ENCODE data around the gene CCHCR1. TPM values are rescaled to one million over a fixed set of nuclear protein-coding genes. Genes with fewer than 3 reads are reported as not detected.

The CCHCR1 gene
- total and polyA plus RNA-seq, 2 of the 13 experiments (the other 11 are each of a cell fraction or from before 2014, with no cell fraction given): 14.6 to 28.2 TPM

DNA sequence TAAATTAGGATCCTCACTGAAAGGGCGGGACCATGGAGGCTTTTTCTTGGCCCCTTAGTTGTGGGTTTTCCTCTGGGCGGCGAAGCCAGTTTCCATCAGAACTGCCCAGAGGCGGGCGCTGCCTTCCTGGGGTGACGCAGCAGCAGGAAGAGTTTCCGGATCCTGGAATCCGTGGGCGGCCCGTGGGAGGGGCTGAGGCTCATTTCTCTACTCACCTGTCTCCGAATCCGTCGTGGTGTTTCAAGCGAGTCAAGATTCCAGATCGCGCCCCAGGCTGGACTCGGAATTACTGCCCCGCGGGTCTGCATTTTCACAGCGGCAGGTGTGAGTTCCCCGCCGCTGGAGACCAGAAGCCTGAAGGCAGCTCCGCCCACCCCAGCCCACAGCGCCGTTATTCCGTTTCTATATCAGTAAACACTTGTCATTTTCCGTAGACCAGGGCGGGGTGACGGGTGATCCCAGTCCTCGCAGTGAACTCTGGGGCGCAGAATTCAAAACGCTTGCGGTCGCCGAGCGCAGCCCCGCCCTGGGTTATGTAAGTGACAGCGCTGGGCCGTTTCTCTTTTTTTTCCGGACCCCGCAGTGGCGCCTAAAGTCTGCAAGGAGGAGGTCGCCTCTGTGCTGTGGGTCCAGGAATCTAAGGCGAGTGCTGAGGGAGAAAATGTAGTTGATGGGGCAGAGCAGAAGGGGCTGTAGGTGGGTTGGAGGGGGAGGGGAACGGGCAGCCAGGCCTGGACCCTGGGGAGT, 40.1 kb upstream of the CCHCR1 start (continued):
- TF ChIP-seq, protein P1, sequence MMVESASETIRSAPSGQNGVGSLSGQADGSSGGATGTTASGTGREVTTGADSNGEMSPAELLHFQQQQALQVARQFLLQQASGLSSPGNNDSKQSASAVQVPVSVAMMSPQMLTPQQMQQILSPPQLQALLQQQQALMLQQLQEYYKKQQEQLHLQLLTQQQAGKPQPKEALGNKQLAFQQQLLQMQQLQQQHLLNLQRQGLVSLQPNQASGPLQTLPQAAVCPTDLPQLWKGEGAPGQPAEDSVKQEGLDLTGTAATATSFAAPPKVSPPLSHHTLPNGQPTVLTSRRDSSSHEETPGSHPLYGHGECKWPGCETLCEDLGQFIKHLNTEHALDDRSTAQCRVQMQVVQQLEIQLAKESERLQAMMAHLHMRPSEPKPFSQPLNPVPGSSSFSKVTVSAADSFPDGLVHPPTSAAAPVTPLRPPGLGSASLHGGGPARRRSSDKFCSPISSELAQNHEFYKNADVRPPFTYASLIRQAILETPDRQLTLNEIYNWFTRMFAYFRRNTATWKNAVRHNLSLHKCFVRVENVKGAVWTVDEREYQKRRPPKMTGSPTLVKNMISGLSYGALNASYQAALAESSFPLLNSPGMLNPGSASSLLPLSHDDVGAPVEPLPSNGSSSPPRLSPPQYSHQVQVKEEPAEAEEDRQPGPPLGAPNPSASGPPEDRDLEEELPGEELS (CRISPR knock-in tag; IDR thresholded peaks at IDR 0.05): no peak; the same call in none of the 2 replicates
- TF ChIP-seq, protein P2, sequence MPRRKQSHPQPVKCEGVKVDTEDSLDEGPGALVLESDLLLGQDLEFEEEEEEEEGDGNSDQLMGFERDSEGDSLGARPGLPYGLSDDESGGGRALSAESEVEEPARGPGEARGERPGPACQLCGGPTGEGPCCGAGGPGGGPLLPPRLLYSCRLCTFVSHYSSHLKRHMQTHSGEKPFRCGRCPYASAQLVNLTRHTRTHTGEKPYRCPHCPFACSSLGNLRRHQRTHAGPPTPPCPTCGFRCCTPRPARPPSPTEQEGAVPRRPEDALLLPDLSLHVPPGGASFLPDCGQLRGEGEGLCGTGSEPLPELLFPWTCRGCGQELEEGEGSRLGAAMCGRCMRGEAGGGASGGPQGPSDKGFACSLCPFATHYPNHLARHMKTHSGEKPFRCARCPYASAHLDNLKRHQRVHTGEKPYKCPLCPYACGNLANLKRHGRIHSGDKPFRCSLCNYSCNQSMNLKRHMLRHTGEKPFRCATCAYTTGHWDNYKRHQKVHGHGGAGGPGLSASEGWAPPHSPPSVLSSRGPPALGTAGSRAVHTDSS (CRISPR knock-in tag; conservative IDR thresholded peaks at IDR 0.05): no peak
- TF ChIP-seq DR1 (CRISPR knock-in tag; IDR thresholded peaks at IDR 0.05): peak; percentile 42; the same call in 1 of the 2 replicates
- no peak for TF ChIP-seq SALL2 (CRISPR knock-in tag; IDR thresholded peaks at IDR 0.05)
- no peak for TF ChIP-seq ZKSCAN1 (IDR thresholded peaks at IDR 0.05; ENCODE audit: low read length)
- no peak for TF ChIP-seq SRSF4 (IDR thresholded peaks at IDR 0.05; ENCODE audit: low read depth, low read length, poor library complexity, severe bottlenecking)
- TF ChIP-seq, protein P3, sequence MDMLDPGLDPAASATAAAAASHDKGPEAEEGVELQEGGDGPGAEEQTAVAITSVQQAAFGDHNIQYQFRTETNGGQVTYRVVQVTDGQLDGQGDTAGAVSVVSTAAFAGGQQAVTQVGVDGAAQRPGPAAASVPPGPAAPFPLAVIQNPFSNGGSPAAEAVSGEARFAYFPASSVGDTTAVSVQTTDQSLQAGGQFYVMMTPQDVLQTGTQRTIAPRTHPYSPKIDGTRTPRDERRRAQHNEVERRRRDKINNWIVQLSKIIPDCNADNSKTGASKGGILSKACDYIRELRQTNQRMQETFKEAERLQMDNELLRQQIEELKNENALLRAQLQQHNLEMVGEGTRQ (IDR thresholded peaks at IDR 0.05; ENCODE audit: low read depth, low read length): no peak
- TF ChIP-seq, protein P3 (CRISPR knock-in tag; IDR thresholded peaks at IDR 0.05; ENCODE audit: borderline replicate concordance): no peak
- TF ChIP-seq ELF1 (CRISPR knock-in tag; IDR thresholded peaks at IDR 0.05): peak; percentile 64; the same call in 1 of the 2 replicates
- TF ChIP-seq CHD2 (IDR thresholded peaks at IDR 0.05; ENCODE audit: low read depth, low read length): no peak
- TF ChIP-seq HOXD1 (CRISPR knock-in tag; IDR thresholded peaks at IDR 0.05): no peak
- peak; percentile 79 for TF ChIP-seq POLR2G (IDR thresholded peaks at IDR 0.05; ENCODE audit: low read depth, low read length)
- no peak for TF ChIP-seq RAD21 (CRISPR knock-in tag; IDR thresholded peaks at IDR 0.05)
- TF ChIP-seq ZNF75D (CRISPR knock-in tag; IDR thresholded peaks at IDR 0.05; ENCODE audit: borderline replicate concordance): no peak
- no peak for TF ChIP-seq ZNF234 (CRISPR knock-in tag; conservative IDR thresholded peaks at IDR 0.05)
- no peak for TF ChIP-seq ZBTB38 (CRISPR knock-in tag; IDR thresholded peaks at IDR 0.05)
- TF ChIP-seq ZNF660 (CRISPR knock-in tag; IDR thresholded peaks at IDR 0.05; ENCODE audit: borderline replicate concordance, low read depth): no peak
- TF ChIP-seq, protein P4, sequence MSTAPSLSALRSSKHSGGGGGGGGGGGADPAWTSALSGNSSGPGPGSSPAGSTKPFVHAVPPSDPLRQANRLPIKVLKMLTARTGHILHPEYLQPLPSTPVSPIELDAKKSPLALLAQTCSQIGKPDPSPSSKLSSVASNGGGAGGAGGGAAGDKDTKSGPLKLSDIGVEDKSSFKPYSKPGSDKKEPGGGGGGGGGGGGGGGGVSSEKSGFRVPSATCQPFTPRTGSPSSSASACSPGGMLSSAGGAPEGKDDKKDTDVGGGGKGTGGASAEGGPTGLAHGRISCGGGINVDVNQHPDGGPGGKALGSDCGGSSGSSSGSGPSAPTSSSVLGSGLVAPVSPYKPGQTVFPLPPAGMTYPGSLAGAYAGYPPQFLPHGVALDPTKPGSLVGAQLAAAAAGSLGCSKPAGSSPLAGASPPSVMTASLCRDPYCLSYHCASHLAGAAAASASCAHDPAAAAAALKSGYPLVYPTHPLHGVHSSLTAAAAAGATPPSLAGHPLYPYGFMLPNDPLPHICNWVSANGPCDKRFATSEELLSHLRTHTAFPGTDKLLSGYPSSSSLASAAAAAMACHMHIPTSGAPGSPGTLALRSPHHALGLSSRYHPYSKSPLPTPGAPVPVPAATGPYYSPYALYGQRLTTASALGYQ (CRISPR knock-in tag; IDR thresholded peaks at IDR 0.05): no peak
- 0 out of 2 replicates have a peak, but pooled peaks have one; percentile 55 for TF ChIP-seq TBP (CRISPR knock-in tag; IDR thresholded peaks at IDR 0.05)
- no peak for TF ChIP-seq ZNF256 (CRISPR knock-in tag; conservative IDR thresholded peaks at IDR 0.05)
- no peak; the same call in 1 of the 2 replicates for TF ChIP-seq SOX13 (IDR thresholded peaks at IDR 0.05)
- peak in 1 of 2 experiments; percentile 15; a peak in 1 of 4 replicates for TF ChIP-seq SOX13 (CRISPR knock-in tag; conservative IDR thresholded peaks at IDR 0.05 in 1 of 2, IDR thresholded peaks at IDR 0.05 in 1 of 2)
- TF ChIP-seq SP5 (CRISPR knock-in tag; IDR thresholded peaks at IDR 0.05; ENCODE audit: borderline replicate concordance, low read depth): peak; percentile 75

Measured in HepG2 (cell line).